ENCODE data around the gene MTARC1. TPM values are rescaled to one million over a fixed set of nuclear protein-coding genes. Genes with fewer than 3 reads are reported as not detected.

The MTARC1 gene
- total and polyA plus RNA-seq, 9 of the 15 experiments (the other 6 are each of a cell fraction or from before 2014, with no cell fraction given), result 0.07 to 0.14 (median 0.11) TPM; not detected in 6

DNA sequence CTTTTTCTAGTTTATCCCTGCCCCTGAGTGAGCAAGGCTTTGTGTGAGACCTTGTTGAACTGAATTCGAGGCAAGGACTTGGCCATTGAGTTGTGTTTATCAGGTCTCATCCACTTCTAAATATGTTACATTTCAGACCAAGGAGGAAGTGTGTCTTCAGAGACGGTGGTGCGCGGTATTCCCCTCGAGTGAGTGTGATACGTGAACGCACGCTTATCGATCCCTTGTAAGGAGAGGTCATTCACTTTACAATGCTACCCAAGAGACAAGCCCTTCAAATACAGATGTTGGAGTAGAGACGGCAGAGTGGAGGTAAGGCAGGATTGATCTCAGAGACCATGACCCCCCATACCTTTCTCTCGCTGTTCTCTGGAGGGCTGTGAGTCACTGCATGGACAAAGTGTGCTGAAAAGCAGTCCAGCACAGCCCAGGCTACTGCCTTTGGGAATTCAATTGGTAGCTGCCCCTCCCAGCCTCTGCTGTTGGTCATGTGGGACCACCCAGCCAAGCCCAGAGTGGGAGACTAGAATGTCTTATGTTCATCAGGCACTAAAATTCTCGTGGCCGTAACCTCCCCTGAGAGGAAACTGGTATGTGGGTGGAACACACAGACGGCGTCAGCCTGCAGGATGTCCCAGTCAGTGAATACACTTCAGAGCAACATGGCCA lies 16.3 kb upstream of the MTARC1 start:
- ChIA-PET POLR2A (interaction anchor here (1.0 to 1.2 kb wide), 2 partner anchors 10 to 593 kb away, joined by 3 to 4 read pairs; no protein-coding TSS in a partner anchor), CTCF (ENCODE audit: low intra/inter-chr PET ratio) (no interaction called here)
- peaks cover 3 to 12% of the 10 kb centered on the region in 2 experiments; a peak in 3 of 5 replicates for H3K4me1 ChIP-seq (replicated peaks in 1 of 2; ENCODE audit: control insufficient read depth in 2 of 2, insufficient read depth in 2 of 2, low read length in 2 of 2)
- intact Hi-C loops (cut with micrococcal nuclease), result loop anchor here (10.0 kb wide), 2 partner anchors 226 to 416 kb away; no protein-coding TSS in a partner anchor
- peak overlapping the region; percentile 71 for H2AFZ ChIP-seq (ENCODE audit: low read depth, low read length)
- in situ Hi-C loops (cut with MboI), result loop anchor here (10.0 kb wide), 1 partner anchor 936 kb away; no protein-coding TSS in a partner anchor
- ATAC-seq, result peak; percentile 17
- no peaks in the 10 kb centered on the region for H3K9me3 ChIP-seq (replicated peaks; ENCODE audit: control insufficient read depth, insufficient read depth, low read depth, low read length)
- no peak overlapping the region for H3K27ac ChIP-seq (ENCODE audit: extremely low read depth, low read depth, low read length)
- no peak for DNase-seq (ENCODE audit: extremely low read depth in 1 of 4, low spot score in 3 of 4)
- H3K4me3 ChIP-seq, result no peak overlapping the region
- H4K20me1 ChIP-seq (replicated peaks; ENCODE audit: control insufficient read depth, insufficient read depth, low read length), result no peaks in the 10 kb centered on the region
- 20% methylated on average over 15 of the region's 15 CpGs for WGBS (ENCODE audit: insufficient coverage, low coverage, missing lambda C conversion rate)
- no peak overlapping the region; a peak in 1 of 4 replicates for H3K9ac ChIP-seq (ENCODE audit: insufficient read depth in 1 of 2, low read depth in 2 of 2, low read length in 2 of 2)
- H3K36me3 ChIP-seq (ENCODE audit: control insufficient read depth, insufficient read depth, low read length), result no peaks in the 10 kb centered on the region
- TF ChIP-seq L3MBTL2 (IDR thresholded peaks at IDR 0.05) (0 out of 2 replicates have a peak, but pooled peaks have one; percentile 16), MYBL2 (IDR thresholded peaks at IDR 0.05; ENCODE audit: low read depth) (no peak), MYBL2 (CRISPR knock-in tag; IDR thresholded peaks at IDR 0.05; ENCODE audit: borderline replicate concordance) (no peak), TAF9B (IDR thresholded peaks at IDR 0.05; ENCODE audit: partially characterized antibody) (no peak), STAT5A (IDR thresholded peaks at IDR 0.05; ENCODE audit: borderline replicate concordance, low read length) (no peak)
- FAIRE-seq, result no peak
- no peaks in the 10 kb centered on the region for H3K79me2 ChIP-seq (ENCODE audit: control insufficient read depth, insufficient read depth, low read length)
- H3K9me1 ChIP-seq (ENCODE audit: control insufficient read depth, insufficient read depth, low read length), result no peaks in the 10 kb centered on the region
- peak overlapping the region; percentile 49 for H3K4me2 ChIP-seq (ENCODE audit: insufficient read depth, low read length)
- BruUV-seq (replicated peaks), result no TSS peak
- peaks cover 2 to 24% of the 10 kb centered on the region in 2 experiments; a peak in 3 of 5 replicates for H3K27me3 ChIP-seq (ENCODE audit: control insufficient read depth in 2 of 2, insufficient read depth in 2 of 2, low read length in 2 of 2)
